Suprapubic skin (tissue), 4 donors: Measurements from ENCODE around the gene ETV7. TPM values are rescaled to one million over a fixed set of nuclear protein-coding genes. Genes with fewer than 3 reads are reported as not detected.

Experiments
- DNase-seq, 2 donors: peaks; one replicate each; pipeline ENCODE4 v3.0.0-alpha.2; 2019; ENCODE audit warnings: low spot score in 2 of 2
- H3K27ac ChIP-seq: fragments of 200-600 bp; sonication (generic); one replicate; pipeline ENCODE4 v1.5.1; 2019
- H3K27me3 ChIP-seq: fragments of 200-600 bp; sonication (generic); one replicate; pipeline ENCODE4 v1.5.1; 2019
- H3K36me3 ChIP-seq: fragments of 200-600 bp; sonication (generic); one replicate; pipeline ENCODE4 v1.5.1; 2019
- H3K4me1 ChIP-seq: fragments of 200-600 bp; sonication (generic); one replicate; pipeline ENCODE4 v1.5.1; 2019
- H3K4me3 ChIP-seq: fragments of 200-600 bp; sonication (generic); one replicate; pipeline ENCODE4 v1.5.1; 2019; ENCODE audit warnings: mild to moderate bottlenecking
- H3K9me3 ChIP-seq: fragments of 200-600 bp; sonication (generic); one replicate; pipeline ENCODE4 v1.5.1; 2019
- EP300 ChIP-seq: sonication (generic); formaldehyde crosslinking; IDR thresholded peaks from one replicate; pipeline ENCODE4 v1.6.1; 2017; ENCODE audit warnings: antibody characterized with exemption
- POLR2A ChIP-seq, 2 donors: fragments of 450-650 bp; IDR thresholded peaks; one replicate each; pipeline ENCODE4 v1.6.1; 2017; ENCODE audit warnings: antibody characterized with exemption in 2 of 2, mild to moderate bottlenecking in 2 of 2, moderate library complexity in 2 of 2
- POLR2AphosphoS5 ChIP-seq, 3 donors: sonication (generic); formaldehyde crosslinking; IDR thresholded peaks; one replicate each; pipeline ENCODE4 v1.6.1; 2017; ENCODE audit warnings: antibody characterized with exemption in 3 of 3
- WGBS: methylation state at CpG from one replicate; pipeline ENCODE4 v1.1.5; 2018; 5-methylcytosine and 5-hydroxymethylcytosine counted together
- total RNA-seq, 4 donors: library from RNA; depleted of rRNA; stranded (reverse); fragments of >200 nt; gene quantifications; one replicate each; pipeline ENCODE4 v1.1.0, GENCODE V29; 2016
- TF ChIP-seq, protein P1 (sequence below), 2 donors: fragments of 200-600 bp in 1 of 2; fragments of 450-650 bp in 1 of 2; sonication (generic) in 1 of 2; IDR thresholded peaks; one replicate each; pipeline ENCODE4 v1.5.1; 2016 to 2019; ENCODE audit warnings: antibody characterized with exemption in 2 of 2, mild to moderate bottlenecking in 1 of 2, moderate library complexity in 1 of 2

ETV7 gene
- total RNA-seq, 4 donors from 2014 or later = 5.9 to 13.0 (median 9.5) TPM

GRCh38 chr6:36362551-36363370 is 24.7 kb downstream of the ETV7 start:
- H3K27ac ChIP-seq = no peak overlapping the region
- H3K9me3 ChIP-seq = no peaks in the 10 kb centered on the region
- WGBS = 89% methylated on average over 24 of the region's 25 CpGs
- DNase-seq = no peak
- no peaks in the 10 kb centered on the region for H3K36me3 ChIP-seq
- H3K27me3 ChIP-seq = no peaks in the 10 kb centered on the region
- peaks cover 12% of the 10 kb centered on the region for H3K4me1 ChIP-seq
- H3K4me3 ChIP-seq = no peak overlapping the region
- TF ChIP-seq EP300 (no peak), POLR2A (IDR thresholded peaks at IDR 0.05) (no peak), POLR2AphosphoS5 (IDR thresholded peaks at IDR 0.05) (no peak)
- TF ChIP-seq, protein P1, sequence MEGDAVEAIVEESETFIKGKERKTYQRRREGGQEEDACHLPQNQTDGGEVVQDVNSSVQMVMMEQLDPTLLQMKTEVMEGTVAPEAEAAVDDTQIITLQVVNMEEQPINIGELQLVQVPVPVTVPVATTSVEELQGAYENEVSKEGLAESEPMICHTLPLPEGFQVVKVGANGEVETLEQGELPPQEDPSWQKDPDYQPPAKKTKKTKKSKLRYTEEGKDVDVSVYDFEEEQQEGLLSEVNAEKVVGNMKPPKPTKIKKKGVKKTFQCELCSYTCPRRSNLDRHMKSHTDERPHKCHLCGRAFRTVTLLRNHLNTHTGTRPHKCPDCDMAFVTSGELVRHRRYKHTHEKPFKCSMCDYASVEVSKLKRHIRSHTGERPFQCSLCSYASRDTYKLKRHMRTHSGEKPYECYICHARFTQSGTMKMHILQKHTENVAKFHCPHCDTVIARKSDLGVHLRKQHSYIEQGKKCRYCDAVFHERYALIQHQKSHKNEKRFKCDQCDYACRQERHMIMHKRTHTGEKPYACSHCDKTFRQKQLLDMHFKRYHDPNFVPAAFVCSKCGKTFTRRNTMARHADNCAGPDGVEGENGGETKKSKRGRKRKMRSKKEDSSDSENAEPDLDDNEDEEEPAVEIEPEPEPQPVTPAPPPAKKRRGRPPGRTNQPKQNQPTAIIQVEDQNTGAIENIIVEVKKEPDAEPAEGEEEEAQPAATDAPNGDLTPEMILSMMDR (IDR thresholded peaks at IDR 0.05) = no peak

DNA sequence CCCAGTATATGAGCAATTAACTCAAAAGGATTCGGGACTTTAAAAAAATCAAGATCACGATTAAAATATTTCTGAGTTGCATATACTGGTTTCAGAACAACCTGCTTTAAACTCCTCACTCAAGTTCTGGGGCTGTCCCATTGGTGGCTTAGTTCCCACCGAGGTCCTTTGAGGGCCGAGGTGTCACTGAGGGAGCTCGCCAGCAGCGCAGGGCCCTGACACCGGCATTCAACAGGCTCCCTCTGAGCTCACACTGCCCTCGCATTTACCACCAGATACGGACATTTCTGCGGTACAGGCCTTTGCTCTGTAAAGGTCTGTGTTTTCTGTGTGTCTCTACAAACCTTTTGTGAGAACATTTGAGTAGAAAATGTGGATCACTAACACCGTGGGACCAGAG is 26.4 kb downstream of the ETV7 start:
- Histone ChIP-seq H3K4me1 (peaks cover 12% of the 10 kb centered on the region), H3K27ac (no peak overlapping the region), H3K27me3 (no peaks in the 10 kb centered on the region), H3K36me3 (no peaks in the 10 kb centered on the region), H3K4me3 (no peak overlapping the region), H3K9me3 (no peaks in the 10 kb centered on the region)
- TF ChIP-seq, protein P1 (IDR thresholded peaks at IDR 0.05) = no peak
- TF ChIP-seq POLR2A (IDR thresholded peaks at IDR 0.05) = no peak
- TF ChIP-seq POLR2AphosphoS5 (IDR thresholded peaks at IDR 0.05) = no peak
- TF ChIP-seq EP300 = no peak
- 91% methylated on average over 11 of the region's 11 CpGs for WGBS
- no peak for DNase-seq

GRCh38 chr6:36360241-36361054 is 27.0 kb downstream of the ETV7 start:
- peaks cover 12% of the 10 kb centered on the region for H3K4me1 ChIP-seq
- H3K27me3 ChIP-seq = no peaks in the 10 kb centered on the region
- WGBS = 26% methylated on average over 8 of the region's 10 CpGs
- no peak overlapping the region for H3K4me3 ChIP-seq
- no peak overlapping the region for H3K27ac ChIP-seq
- H3K9me3 ChIP-seq = no peaks in the 10 kb centered on the region
- H3K36me3 ChIP-seq = no peaks in the 10 kb centered on the region
- peak; percentile 85 to 89 for DNase-seq
- TF ChIP-seq POLR2A (IDR thresholded peaks at IDR 0.05) = no peak
- no peak for TF ChIP-seq EP300
- no peak for TF ChIP-seq POLR2AphosphoS5 (IDR thresholded peaks at IDR 0.05)
- TF ChIP-seq, protein P1 (IDR thresholded peaks at IDR 0.05) = peak; percentile 78 to 86

GRCh38 chr6:36358226-36358915 is 29.1 kb downstream of the ETV7 start:
- DNase-seq = no peak
- H3K9me3 ChIP-seq = no peaks in the 10 kb centered on the region
- H3K27ac ChIP-seq = peak overlapping the region; percentile 7
- H3K4me1 ChIP-seq = peaks cover 12% of the 10 kb centered on the region
- TF ChIP-seq, protein P1 (IDR thresholded peaks at IDR 0.05) = no peak
- TF ChIP-seq POLR2A (IDR thresholded peaks at IDR 0.05) (no peak), EP300 (no peak), POLR2AphosphoS5 (IDR thresholded peaks at IDR 0.05) (no peak)
- H3K27me3 ChIP-seq = no peaks in the 10 kb centered on the region
- 52% methylated on average over 4 of the region's 4 CpGs for WGBS
- H3K36me3 ChIP-seq = no peaks in the 10 kb centered on the region
- H3K4me3 ChIP-seq = no peak overlapping the region
